ENCODE data around the gene SCYGR2. TPM values are rescaled to one million over a fixed set of nuclear protein-coding genes. Genes with fewer than 3 reads are reported as not detected.
"Not testable (repeated sequence)": the region's sequence is repeated elsewhere in the genome, so short reads cannot be mapped to it uniquely, and the experiment has no call there.

SCYGR2 gene, protein sequence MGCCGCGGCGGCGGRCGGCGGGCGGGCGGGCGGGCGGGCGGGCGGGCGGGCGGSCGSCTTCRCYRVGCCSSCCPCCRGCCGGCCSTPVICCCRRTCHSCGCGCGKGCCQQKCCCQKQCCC
- total RNA-seq (2021), result not detected in 2 replicates
- Bru-seq, nascent RNA, result not detected
- BruChase-seq, experiment 1, labeled RNA remaining after a 2-hour chase, result percentile 38 among the genes with signal in this experiment
- BruChase-seq, experiment 2, labeled RNA remaining after a 6-hour chase, result percentile 38 among the genes with signal in this experiment
- long read RNA-seq, result 0 reads

DNA sequence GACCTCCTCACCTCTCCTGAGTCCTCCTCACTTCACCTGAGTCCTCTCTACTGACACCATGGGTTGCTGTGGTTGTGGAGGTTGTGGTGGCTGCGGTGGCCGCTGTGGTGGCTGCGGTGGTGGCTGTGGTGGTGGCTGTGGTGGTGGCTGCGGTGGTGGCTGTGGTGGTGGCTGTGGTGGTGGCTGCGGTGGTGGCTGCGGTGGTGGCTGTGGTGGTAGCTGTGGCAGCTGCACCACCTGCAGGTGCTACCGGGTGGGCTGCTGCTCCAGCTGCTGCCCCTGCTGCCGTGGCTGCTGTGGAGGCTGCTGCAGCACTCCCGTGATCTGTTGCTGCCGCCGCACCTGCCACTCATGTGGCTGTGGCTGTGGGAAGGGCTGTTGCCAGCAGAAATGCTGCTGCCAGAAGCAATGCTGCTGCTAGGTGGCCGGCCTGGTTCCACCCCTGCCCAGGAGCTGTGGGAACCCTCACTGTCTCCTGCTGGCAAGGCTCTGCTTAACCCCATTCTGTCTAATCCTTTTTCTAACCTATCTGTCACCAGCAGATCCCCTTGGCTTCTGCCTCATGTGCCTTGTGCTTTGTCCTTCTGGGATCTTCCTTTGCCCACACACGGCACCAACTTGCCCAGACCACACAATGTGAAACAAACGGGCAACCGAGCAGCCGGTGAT is at the start of gene SCYGR2:
Gene SCYGR2, plus strand, starts transcription at position 59 of the 669 bp plus-strand sequence. Its CDS starts 0 bp downstream, at position 59.
- H3K27ac ChIP-seq (ENCODE audit: low read depth, low read length, poor library complexity, severe bottlenecking); H3K4me3 ChIP-seq (ENCODE audit: low read depth, low read length, poor library complexity, severe bottlenecking); CTCF ChIA-PET; DNase-seq (ENCODE audit: low spot score); H3K9me3 ChIP-seq (ENCODE audit: low read depth, low read length, poor library complexity, severe bottlenecking); BruUV-seq (replicated peaks); H3K27me3 ChIP-seq (replicated peaks; ENCODE audit: insufficient read depth, low read depth, low read length, poor library complexity); POLR2A ChIA-PET (ENCODE audit: low non-redundant PET); H3K36me3 ChIP-seq (ENCODE audit: insufficient read depth, low read length, poor library complexity, severe bottlenecking); H3K4me1 ChIP-seq (ENCODE audit: insufficient read depth, low read length, poor library complexity, severe bottlenecking); intact Hi-C loops (cut with micrococcal nuclease; ENCODE audit: unreplicated experiment): not testable (repeated sequence)

DNA sequence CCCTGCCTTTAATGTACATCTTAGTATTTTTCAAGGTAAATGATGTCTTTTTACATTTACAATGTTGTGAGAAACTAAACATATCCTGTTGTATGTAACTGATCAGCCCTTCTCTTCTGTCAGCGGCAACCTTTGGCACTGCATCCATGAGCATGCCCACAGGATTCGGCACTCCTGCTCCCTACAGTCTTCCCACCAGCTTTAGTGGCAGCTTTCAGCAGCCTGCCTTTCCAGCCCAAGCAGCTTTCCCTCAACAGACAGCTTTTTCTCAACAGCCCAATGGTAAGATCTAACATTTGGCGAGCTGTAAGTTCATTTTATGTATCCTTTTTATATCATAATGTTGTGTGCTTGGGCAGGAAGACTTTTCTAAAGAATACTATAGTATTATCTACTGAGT is 46.9 kb upstream of the SCYGR2 start:
- Histone ChIP-seq H3K9me3 (ENCODE audit: low read depth, low read length, poor library complexity, severe bottlenecking) (no peaks in the 10 kb centered on the region), H3K36me3 (ENCODE audit: insufficient read depth, low read length, poor library complexity, severe bottlenecking) (peaks cover 33% of the 10 kb centered on the region), H3K27me3 (replicated peaks; ENCODE audit: insufficient read depth, low read depth, low read length, poor library complexity) (no peaks in the 10 kb centered on the region), H3K4me3 (ENCODE audit: low read depth, low read length, poor library complexity, severe bottlenecking) (no peak overlapping the region), H3K4me1 (ENCODE audit: insufficient read depth, low read length, poor library complexity, severe bottlenecking) (no peaks in the 10 kb centered on the region), H3K27ac (ENCODE audit: low read depth, low read length, poor library complexity, severe bottlenecking) (no peak overlapping the region)
- POLR2A ChIA-PET (ENCODE audit: low non-redundant PET), result no interaction called here
- CTCF ChIA-PET, result no interaction called here
- DNase-seq (ENCODE audit: low spot score), result no peak
- BruUV-seq (replicated peaks), result no TSS peak
- intact Hi-C loops (cut with micrococcal nuclease; ENCODE audit: unreplicated experiment), result no loop called here
- TF ChIP-seq, protein P1, sequence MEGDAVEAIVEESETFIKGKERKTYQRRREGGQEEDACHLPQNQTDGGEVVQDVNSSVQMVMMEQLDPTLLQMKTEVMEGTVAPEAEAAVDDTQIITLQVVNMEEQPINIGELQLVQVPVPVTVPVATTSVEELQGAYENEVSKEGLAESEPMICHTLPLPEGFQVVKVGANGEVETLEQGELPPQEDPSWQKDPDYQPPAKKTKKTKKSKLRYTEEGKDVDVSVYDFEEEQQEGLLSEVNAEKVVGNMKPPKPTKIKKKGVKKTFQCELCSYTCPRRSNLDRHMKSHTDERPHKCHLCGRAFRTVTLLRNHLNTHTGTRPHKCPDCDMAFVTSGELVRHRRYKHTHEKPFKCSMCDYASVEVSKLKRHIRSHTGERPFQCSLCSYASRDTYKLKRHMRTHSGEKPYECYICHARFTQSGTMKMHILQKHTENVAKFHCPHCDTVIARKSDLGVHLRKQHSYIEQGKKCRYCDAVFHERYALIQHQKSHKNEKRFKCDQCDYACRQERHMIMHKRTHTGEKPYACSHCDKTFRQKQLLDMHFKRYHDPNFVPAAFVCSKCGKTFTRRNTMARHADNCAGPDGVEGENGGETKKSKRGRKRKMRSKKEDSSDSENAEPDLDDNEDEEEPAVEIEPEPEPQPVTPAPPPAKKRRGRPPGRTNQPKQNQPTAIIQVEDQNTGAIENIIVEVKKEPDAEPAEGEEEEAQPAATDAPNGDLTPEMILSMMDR (conservative IDR thresholded peaks at IDR 0.05; ENCODE audit: low read depth, low read length), result no peak
- TF ChIP-seq EZH2 (IDR thresholded peaks at IDR 0.05; ENCODE audit: borderline replicate concordance, low read depth, low read length, poor library complexity, severe bottlenecking), result no peak

DNA sequence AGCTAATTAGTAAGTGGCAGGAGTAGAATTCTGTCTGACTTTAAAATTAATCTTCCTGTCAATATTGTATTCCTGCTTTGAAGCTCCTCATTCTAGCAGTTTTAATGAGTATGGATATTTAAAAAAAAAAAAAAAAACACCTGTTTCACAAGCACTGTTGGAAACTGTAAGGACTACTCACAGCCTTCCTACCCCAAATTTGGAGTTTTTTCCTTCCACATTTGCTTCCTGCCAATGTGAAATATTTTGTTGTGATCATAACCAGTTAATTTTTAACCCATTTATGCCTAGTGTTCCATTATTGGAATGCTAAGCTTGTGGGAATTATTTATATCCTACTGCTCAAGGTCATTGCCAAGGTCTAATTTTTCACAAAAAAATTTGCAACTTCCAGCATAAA is 36.1 kb upstream of the SCYGR2 start:
- no peak for TF ChIP-seq EZH2 (IDR thresholded peaks at IDR 0.05; ENCODE audit: borderline replicate concordance, low read depth, low read length, poor library complexity, severe bottlenecking)
- TF ChIP-seq, protein P1 (conservative IDR thresholded peaks at IDR 0.05; ENCODE audit: low read depth, low read length), result no peak
- H3K27ac ChIP-seq (ENCODE audit: low read depth, low read length, poor library complexity, severe bottlenecking), result no peak overlapping the region
- H3K27me3 ChIP-seq (replicated peaks; ENCODE audit: insufficient read depth, low read depth, low read length, poor library complexity), result no peaks in the 10 kb centered on the region
- BruUV-seq (replicated peaks), result no TSS peak
- H3K4me1 ChIP-seq (ENCODE audit: insufficient read depth, low read length, poor library complexity, severe bottlenecking), result no peaks in the 10 kb centered on the region
- H3K9me3 ChIP-seq (ENCODE audit: low read depth, low read length, poor library complexity, severe bottlenecking), result no peaks in the 10 kb centered on the region
- no peak overlapping the region for H3K4me3 ChIP-seq (ENCODE audit: low read depth, low read length, poor library complexity, severe bottlenecking)
- POLR2A ChIA-PET (ENCODE audit: low non-redundant PET), result no interaction called here
- CTCF ChIA-PET, result no interaction called here
- no peaks in the 10 kb centered on the region for H3K36me3 ChIP-seq (ENCODE audit: insufficient read depth, low read length, poor library complexity, severe bottlenecking)
- no peak for DNase-seq (ENCODE audit: low spot score)
- intact Hi-C loops (cut with micrococcal nuclease; ENCODE audit: unreplicated experiment), result no loop called here

Measured in A673 (cell line).